ENCODE measurements around the gene HEATR5A. TPM values are rescaled to one million over a fixed set of nuclear protein-coding genes. Genes with fewer than 3 reads are reported as not detected.
"Not testable (repeated sequence)": the region's sequence is repeated elsewhere in the genome, so short reads cannot be mapped to it uniquely, and the experiment has no call there.

Gene HEATR5A
- total RNA-seq, 4 donors from 2014 or later: 15.3 to 58.4 (median 38.5) TPM

DNA sequence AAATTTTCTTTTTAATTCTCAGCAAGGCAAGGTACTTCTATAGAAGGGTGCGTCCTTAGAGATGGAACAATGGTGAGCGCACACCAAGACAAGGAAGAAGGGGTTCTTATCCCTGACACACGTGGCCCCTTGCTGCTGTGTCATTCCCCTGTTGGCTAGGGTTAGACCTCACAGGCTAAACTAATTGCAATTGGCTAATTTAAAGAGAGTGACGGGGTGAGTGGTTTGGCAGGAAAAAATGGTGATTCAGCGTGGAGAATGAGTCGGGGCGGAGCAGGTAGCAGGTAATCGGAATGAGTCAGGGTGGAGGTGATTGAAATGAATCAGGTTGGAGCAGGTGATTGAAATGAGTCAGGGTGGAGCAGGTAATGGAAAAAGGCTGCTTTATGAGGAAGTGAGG, 176.5 kb downstream of the HEATR5A start:
- H3K27me3 ChIP-seq: no peaks in the 10 kb centered on the region
- in situ Hi-C loops (cut with MboI; ENCODE audit: low pct_ligation_motif_present in 1 of 4, low pct_unique_long_range_greater_than_20kb in 1 of 4, low sequenced_read_pairs in 3 of 4) (no loop called here), intact Hi-C loops (cut with DNase I; ENCODE audit: low total_unique reads) (no loop called here)
- no peaks in the 10 kb centered on the region for H3K9me3 ChIP-seq
- TF ChIP-seq, protein P1, sequence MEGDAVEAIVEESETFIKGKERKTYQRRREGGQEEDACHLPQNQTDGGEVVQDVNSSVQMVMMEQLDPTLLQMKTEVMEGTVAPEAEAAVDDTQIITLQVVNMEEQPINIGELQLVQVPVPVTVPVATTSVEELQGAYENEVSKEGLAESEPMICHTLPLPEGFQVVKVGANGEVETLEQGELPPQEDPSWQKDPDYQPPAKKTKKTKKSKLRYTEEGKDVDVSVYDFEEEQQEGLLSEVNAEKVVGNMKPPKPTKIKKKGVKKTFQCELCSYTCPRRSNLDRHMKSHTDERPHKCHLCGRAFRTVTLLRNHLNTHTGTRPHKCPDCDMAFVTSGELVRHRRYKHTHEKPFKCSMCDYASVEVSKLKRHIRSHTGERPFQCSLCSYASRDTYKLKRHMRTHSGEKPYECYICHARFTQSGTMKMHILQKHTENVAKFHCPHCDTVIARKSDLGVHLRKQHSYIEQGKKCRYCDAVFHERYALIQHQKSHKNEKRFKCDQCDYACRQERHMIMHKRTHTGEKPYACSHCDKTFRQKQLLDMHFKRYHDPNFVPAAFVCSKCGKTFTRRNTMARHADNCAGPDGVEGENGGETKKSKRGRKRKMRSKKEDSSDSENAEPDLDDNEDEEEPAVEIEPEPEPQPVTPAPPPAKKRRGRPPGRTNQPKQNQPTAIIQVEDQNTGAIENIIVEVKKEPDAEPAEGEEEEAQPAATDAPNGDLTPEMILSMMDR (IDR thresholded peaks at IDR 0.05): no peak
- TF ChIP-seq EP300 (IDR thresholded peaks at IDR 0.05; ENCODE audit: low read depth): no peak
- peak in 1 of 3 donors; percentile 44 for TF ChIP-seq POLR2AphosphoS5 (IDR thresholded peaks at IDR 0.05)
- peak; percentile 32 for TF ChIP-seq POLR2A (IDR thresholded peaks at IDR 0.05)
- WGBS, 2 donors (ENCODE audit: low coverage in 1 of 2): 49 to 87% methylated on average over 3 to 8 of the region's 8 CpGs
- H3K4me3 ChIP-seq: no peak overlapping the region
- H3K27ac ChIP-seq: peak overlapping the region; percentile 75 to 85 (median 80)
- H3K4me1 ChIP-seq: peaks cover 8 to 31% (median 12%) of the 10 kb centered on the region in 4 donors
- peak; percentile 74 for DNase-seq
- H3K36me3 ChIP-seq: no peaks in the 10 kb centered on the region

DNA sequence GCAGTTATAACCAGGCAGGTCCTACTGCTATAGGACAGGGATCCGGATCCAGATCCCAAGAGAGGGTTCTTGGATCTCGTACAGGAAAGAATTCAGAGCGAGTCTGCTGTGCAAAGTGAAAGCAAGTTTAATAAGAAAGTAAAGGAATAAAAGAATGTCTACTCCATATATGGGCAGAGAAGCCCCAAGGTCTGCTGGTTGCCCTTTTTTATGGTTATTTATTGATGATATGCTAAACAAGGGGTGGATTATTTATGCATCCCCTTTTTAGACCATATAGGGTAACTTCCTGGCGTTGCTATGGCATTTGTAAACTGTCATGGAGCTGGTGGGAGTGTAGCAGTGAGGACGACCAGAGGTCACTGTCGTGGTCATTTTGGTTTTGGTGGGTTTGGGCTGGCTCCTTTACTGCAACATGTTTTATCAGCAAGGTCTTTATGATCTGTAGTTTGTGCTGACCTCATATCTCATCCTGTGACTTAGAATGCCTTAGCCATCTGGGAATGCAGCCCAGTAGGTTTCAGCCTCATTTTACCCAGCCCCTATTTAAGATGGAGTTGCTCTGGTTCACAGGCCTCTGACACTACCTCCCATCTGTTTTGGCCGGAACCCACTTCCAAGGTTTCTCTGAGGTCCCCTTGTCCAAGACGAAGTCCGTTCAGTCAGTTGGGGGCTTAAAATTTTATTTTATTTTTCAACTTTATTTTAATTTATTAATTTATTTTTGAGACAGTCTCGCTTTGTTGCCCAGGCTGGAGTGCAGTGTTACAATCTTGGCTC, 178.0 kb downstream of the HEATR5A start:
- H3K36me3 ChIP-seq; H3K9me3 ChIP-seq; H3K27me3 ChIP-seq; DNase-seq; in situ Hi-C loops (cut with MboI; ENCODE audit: low pct_ligation_motif_present in 1 of 4, low pct_unique_long_range_greater_than_20kb in 1 of 4, low sequenced_read_pairs in 3 of 4); H3K4me3 ChIP-seq; intact Hi-C loops (cut with DNase I; ENCODE audit: low total_unique reads): not testable (repeated sequence)
- 72 to 78% methylated on average over 7 to 10 of the region's 10 CpGs for WGBS, 2 donors (ENCODE audit: low coverage in 1 of 2)
- peaks cover 8 to 31% (median 12%) of the 10 kb centered on the region in 4 donors for H3K4me1 ChIP-seq
- peak overlapping the region in 3 of 4 donors; percentile 28 to 47 (median 46) for H3K27ac ChIP-seq

Small RNAs within 50 kb of the gene (small RNA-seq; reads per million reads assigned to genes)
- gene RF00019: 0 reads per million in 4 donors

Other genes with a start within 250 kb of the HEATR5A start
- gene HECTD1, start 212.8 kb downstream of the HEATR5A start, total RNA-seq: 100 to 1,000 TPM; 111 to 237 (median 154) TPM
- gene DTD2, start 37.0 kb upstream of the HEATR5A start, total RNA-seq: 10 to 100 TPM in 3 of 4 donors, 1 to 10 TPM in 1; 7.5 to 62.7 (median 25.9) TPM
- not detected for gene GPR33, start 67.5 kb upstream of the HEATR5A start, total RNA-seq
- gene NUBPL, start 140.9 kb upstream of the HEATR5A start, total RNA-seq: 10 to 100 TPM in 2 of 4 donors, 1 to 10 TPM in 2; 1.9 to 45.2 (median 11.6) TPM

All from transverse colon (tissue), 4 donors.